Neural cell (in vitro differentiated cells): Measurements from ENCODE around the gene FAM219A. TPM values are rescaled to one million over a fixed set of nuclear protein-coding genes. Genes with fewer than 3 reads are reported as not detected.

ENCODE experiments used
- H2AFZ ChIP-seq: fragments of 200-600, 300-800 bp; sonication (generic), shearing (Covaris generic); 2 replicates; pipeline ENCODE4 v1.6.0; 2014; ENCODE audit warnings: low read depth, mild to moderate bottlenecking, antibody characterized with exemption, low read length, moderate library complexity
- H3F3A ChIP-seq: fragments of 200-600 bp; shearing (Covaris generic); 2 replicates; pipeline ENCODE4 v1.6.1; 2016; ENCODE audit warnings: mild to moderate bottlenecking, moderate library complexity, mixed read lengths, antibody characterized with exemption, low read length; ENCODE audit not compliant: insufficient read depth, poor library complexity, severe bottlenecking
- H3K27ac ChIP-seq: fragments of 200-600, 300-800 bp; sonication (generic), shearing (Covaris generic); 2 replicates; pipeline ENCODE4 v1.5.1; 2014; ENCODE audit warnings: mild to moderate bottlenecking, low read length, moderate library complexity
- H3K27me3 ChIP-seq: fragments of 300-800, 200-600 bp; sonication (generic), shearing (Covaris generic); 2 replicates; pipeline ENCODE4 v1.6.0; 2014; ENCODE audit warnings: mild to moderate bottlenecking, low read depth, low read length, moderate library complexity; ENCODE audit not compliant: insufficient read depth
- H3K36me3 ChIP-seq: fragments of 300-800, 200-600 bp; sonication (generic), shearing (Covaris generic); 2 replicates; pipeline ENCODE4 v1.5.1; 2014; ENCODE audit warnings: mild to moderate bottlenecking, antibody characterized with exemption, low read length, moderate library complexity; ENCODE audit not compliant: insufficient read depth
- H3K4me2 ChIP-seq: fragments of 300-800, 200-600 bp; sonication (generic), shearing (Covaris generic); 2 replicates; pipeline ENCODE4 v1.6.0; 2014; ENCODE audit warnings: mild to moderate bottlenecking, low read length
- H3K4me3 ChIP-seq: fragments of 300-800, 200-600 bp; sonication (generic), shearing (Covaris generic); 2 replicates; pipeline ENCODE4 v1.5.1; 2014; ENCODE audit warnings: mild to moderate bottlenecking, low read length, moderate library complexity
- H3K79me2 ChIP-seq: fragments of 200-600 bp; shearing (Covaris generic); replicated peaks from 2 replicates; pipeline ENCODE4 v1.6.0; 2014; ENCODE audit warnings: mild to moderate bottlenecking, low read length, moderate library complexity; ENCODE audit not compliant: insufficient read depth
- H3K9ac ChIP-seq: fragments of 300-800, 200-600 bp; sonication (generic), shearing (Covaris generic); 2 replicates; pipeline ENCODE4 v1.6.1; 2016; ENCODE audit warnings: mild to moderate bottlenecking, low read length, mixed read lengths
- H3K9me2 ChIP-seq: fragments of 200-600 bp; shearing (Covaris generic); 2 replicates; pipeline ENCODE4 v1.6.1; 2016; ENCODE audit warnings: mild to moderate bottlenecking, low read length, mixed read lengths; ENCODE audit not compliant: insufficient read depth
- H3K9me3 ChIP-seq: fragments of 200-600, 300-800 bp; sonication (generic), shearing (Covaris generic); 2 replicates; pipeline ENCODE4 v1.6.1; 2016; ENCODE audit warnings: mild to moderate bottlenecking, mixed run types, low read length, moderate library complexity, mixed read lengths
- H4K20me1 ChIP-seq: fragments of 200-600 bp; shearing (Covaris generic); 2 replicates; pipeline ENCODE4 v1.6.1; 2016; ENCODE audit warnings: mild to moderate bottlenecking, mixed run types; ENCODE audit not compliant: insufficient read depth
- EP300 ChIP-seq: fragments of 450-650 bp; conservative IDR thresholded peaks from 2 replicates; pipeline ENCODE4 v1.6.1; 2014; ENCODE audit warnings: antibody characterized with exemption, mild to moderate bottlenecking, moderate library complexity; ENCODE audit not compliant: poor library complexity, severe bottlenecking
- EZH2 ChIP-seq: fragments of 200-600, 300-800 bp; shearing (Covaris generic), sonication (generic); IDR thresholded peaks from 2 replicates; pipeline ENCODE4 v1.6.1; 2014; ENCODE audit warnings: antibody characterized with exemption, low read length, borderline replicate concordance, mild to moderate bottlenecking; ENCODE audit not compliant: insufficient read depth, poor library complexity, severe bottlenecking
- MXI1 ChIP-seq: fragments of 450-650 bp; conservative IDR thresholded peaks from 2 replicates; pipeline ENCODE4 v1.6.1; 2014; ENCODE audit warnings: antibody characterized with exemption, mild to moderate bottlenecking; ENCODE audit not compliant: poor library complexity, severe bottlenecking
- POLR2AphosphoS5 ChIP-seq: IDR thresholded peaks from 2 replicates; pipeline ENCODE4 v1.6.1; 2012
- RAD21 ChIP-seq: fragments of 450-650 bp; conservative IDR thresholded peaks from 2 replicates; pipeline ENCODE4 v1.6.1; 2014; ENCODE audit warnings: antibody characterized with exemption, mild to moderate bottlenecking, moderate library complexity
- SMC3 ChIP-seq: fragments of 450-650 bp; conservative IDR thresholded peaks from 2 replicates; pipeline ENCODE4 v1.6.1; 2014; ENCODE audit warnings: antibody characterized with exemption, mild to moderate bottlenecking, moderate library complexity; ENCODE audit not compliant: poor library complexity
- TAF1 ChIP-seq: IDR thresholded peaks from 2 replicates; pipeline ENCODE4 v1.6.1; 2012; ENCODE audit warnings: low read depth
- polyA plus RNA-seq: library from polyadenylated mRNA; depleted of rRNA; stranded (reverse); fragments of >200 nt; gene quantifications from 2 replicates; pipeline ENCODE4 v1.2.3, GENCODE V29; 2014
- TF ChIP-seq, protein P1 (sequence below): fragments of 450-650 bp; IDR thresholded peaks from 2 replicates; pipeline ENCODE4 v1.5.1; 2014; ENCODE audit warnings: antibody characterized with exemption, mild to moderate bottlenecking, moderate library complexity; ENCODE audit not compliant: poor library complexity, severe bottlenecking
- TF ChIP-seq, protein P2 (sequence below): IDR thresholded peaks from 2 replicates; pipeline ENCODE4 v1.6.1; 2012; ENCODE audit warnings: borderline replicate concordance

FAM219A gene
- polyA plus RNA-seq, 1 donor from 2014 or later, result 56.6 TPM

DNA sequence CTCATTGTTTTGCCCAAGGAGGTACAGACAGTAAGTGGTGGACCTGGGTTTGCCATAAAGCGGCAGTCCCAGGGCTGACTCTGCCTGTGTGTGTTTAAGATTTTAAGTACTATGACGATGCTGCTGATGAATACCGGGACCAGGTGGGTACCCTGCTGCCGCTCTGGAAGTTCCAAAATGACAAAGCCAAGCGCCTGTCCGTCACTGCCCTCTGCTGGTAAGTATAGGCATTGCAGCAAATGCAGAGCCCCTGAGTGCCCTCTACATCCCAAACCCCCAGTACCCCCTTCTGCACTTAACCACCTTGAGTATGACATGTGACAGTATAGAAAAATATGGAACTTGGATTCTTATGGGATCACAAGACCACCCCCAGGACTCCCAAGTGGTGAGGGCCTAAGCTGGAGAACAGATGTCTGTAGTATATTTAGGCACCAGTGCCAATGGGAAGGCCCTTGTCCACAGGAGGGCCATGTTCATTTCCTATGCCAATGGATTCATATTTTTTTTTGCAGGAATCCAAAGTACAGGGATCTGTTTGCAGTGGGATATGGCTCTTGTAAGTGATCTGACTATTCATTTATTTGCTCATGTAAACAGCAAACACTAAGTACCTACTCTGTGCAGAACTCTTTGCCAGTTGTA, 42.4 kb upstream of the FAM219A start:
- no peaks in the 10 kb centered on the region for H3K79me2 ChIP-seq
- no peak overlapping the region for H2AFZ ChIP-seq
- no peaks in the 10 kb centered on the region for H3K27me3 ChIP-seq
- H3K9me3 ChIP-seq, result no peaks in the 10 kb centered on the region
- no peaks in the 10 kb centered on the region for H3K9me2 ChIP-seq
- H3K36me3 ChIP-seq, result no peaks in the 10 kb centered on the region
- H3K4me2 ChIP-seq, result no peak overlapping the region
- H3K9ac ChIP-seq, result no peak overlapping the region
- no peak overlapping the region for H3K4me3 ChIP-seq
- H4K20me1 ChIP-seq, result no peaks in the 10 kb centered on the region
- TF ChIP-seq SMC3, result peak; percentile 89
- TF ChIP-seq TAF1, result no peak
- TF ChIP-seq RAD21, result peak; percentile 82
- TF ChIP-seq, protein P1, sequence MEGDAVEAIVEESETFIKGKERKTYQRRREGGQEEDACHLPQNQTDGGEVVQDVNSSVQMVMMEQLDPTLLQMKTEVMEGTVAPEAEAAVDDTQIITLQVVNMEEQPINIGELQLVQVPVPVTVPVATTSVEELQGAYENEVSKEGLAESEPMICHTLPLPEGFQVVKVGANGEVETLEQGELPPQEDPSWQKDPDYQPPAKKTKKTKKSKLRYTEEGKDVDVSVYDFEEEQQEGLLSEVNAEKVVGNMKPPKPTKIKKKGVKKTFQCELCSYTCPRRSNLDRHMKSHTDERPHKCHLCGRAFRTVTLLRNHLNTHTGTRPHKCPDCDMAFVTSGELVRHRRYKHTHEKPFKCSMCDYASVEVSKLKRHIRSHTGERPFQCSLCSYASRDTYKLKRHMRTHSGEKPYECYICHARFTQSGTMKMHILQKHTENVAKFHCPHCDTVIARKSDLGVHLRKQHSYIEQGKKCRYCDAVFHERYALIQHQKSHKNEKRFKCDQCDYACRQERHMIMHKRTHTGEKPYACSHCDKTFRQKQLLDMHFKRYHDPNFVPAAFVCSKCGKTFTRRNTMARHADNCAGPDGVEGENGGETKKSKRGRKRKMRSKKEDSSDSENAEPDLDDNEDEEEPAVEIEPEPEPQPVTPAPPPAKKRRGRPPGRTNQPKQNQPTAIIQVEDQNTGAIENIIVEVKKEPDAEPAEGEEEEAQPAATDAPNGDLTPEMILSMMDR, result peak; percentile 92
- no peak overlapping the region for H3K27ac ChIP-seq
- peaks cover 6% of the 10 kb centered on the region for H3F3A ChIP-seq

DNA sequence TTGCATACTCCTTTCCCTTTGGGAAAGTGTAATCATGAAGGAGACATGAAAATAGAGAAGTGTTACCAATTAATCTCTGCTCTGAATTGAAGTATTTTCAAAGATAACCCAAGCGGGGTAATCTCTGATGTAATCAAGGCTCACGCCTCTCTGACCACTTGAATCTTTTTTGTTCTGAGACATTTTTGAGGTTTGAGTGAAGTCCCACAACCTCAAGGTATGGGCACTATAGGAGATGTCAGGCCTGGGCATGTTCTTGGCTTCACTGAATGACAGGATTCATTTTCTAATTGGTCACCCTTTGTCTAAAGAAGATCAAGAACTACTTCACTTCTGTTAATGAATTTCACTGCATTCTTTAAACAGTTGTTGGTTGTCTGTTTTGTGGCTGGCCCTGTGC, 40.7 kb upstream of the FAM219A start:
- H3F3A ChIP-seq, result peaks cover 6% of the 10 kb centered on the region
- H3K27me3 ChIP-seq, result no peaks in the 10 kb centered on the region
- H3K9me2 ChIP-seq, result no peaks in the 10 kb centered on the region
- no peaks in the 10 kb centered on the region for H4K20me1 ChIP-seq
- H3K36me3 ChIP-seq, result no peaks in the 10 kb centered on the region
- H3K4me3 ChIP-seq, result peak overlapping the region; percentile 4
- H3K4me2 ChIP-seq, result no peak overlapping the region
- H3K27ac ChIP-seq, result peak overlapping the region; percentile 50
- H2AFZ ChIP-seq, result no peak overlapping the region
- TF ChIP-seq SMC3 (no peak), EZH2 (no peak), EP300 (no peak), POLR2AphosphoS5 (no peak), MXI1 (no peak), RAD21 (no peak), TAF1 (no peak)
- TF ChIP-seq, protein P1, result no peak
- TF ChIP-seq, protein P2, sequence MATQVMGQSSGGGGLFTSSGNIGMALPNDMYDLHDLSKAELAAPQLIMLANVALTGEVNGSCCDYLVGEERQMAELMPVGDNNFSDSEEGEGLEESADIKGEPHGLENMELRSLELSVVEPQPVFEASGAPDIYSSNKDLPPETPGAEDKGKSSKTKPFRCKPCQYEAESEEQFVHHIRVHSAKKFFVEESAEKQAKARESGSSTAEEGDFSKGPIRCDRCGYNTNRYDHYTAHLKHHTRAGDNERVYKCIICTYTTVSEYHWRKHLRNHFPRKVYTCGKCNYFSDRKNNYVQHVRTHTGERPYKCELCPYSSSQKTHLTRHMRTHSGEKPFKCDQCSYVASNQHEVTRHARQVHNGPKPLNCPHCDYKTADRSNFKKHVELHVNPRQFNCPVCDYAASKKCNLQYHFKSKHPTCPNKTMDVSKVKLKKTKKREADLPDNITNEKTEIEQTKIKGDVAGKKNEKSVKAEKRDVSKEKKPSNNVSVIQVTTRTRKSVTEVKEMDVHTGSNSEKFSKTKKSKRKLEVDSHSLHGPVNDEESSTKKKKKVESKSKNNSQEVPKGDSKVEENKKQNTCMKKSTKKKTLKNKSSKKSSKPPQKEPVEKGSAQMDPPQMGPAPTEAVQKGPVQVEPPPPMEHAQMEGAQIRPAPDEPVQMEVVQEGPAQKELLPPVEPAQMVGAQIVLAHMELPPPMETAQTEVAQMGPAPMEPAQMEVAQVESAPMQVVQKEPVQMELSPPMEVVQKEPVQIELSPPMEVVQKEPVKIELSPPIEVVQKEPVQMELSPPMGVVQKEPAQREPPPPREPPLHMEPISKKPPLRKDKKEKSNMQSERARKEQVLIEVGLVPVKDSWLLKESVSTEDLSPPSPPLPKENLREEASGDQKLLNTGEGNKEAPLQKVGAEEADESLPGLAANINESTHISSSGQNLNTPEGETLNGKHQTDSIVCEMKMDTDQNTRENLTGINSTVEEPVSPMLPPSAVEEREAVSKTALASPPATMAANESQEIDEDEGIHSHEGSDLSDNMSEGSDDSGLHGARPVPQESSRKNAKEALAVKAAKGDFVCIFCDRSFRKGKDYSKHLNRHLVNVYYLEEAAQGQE, result no peak
- no peaks in the 10 kb centered on the region for H3K79me2 ChIP-seq
- no peaks in the 10 kb centered on the region for H3K9me3 ChIP-seq
- no peak overlapping the region for H3K9ac ChIP-seq
